Astrocyte of the cerebellum (primary cell): Measurements from ENCODE around the gene FAM78B.

Experiments
- DNase-seq: peaks from one replicate; pipeline ENCODE4 v3.0.0-alpha.2; 2011; ENCODE audit warnings: low read depth
- H3K4me3 ChIP-seq: 2 replicates; pipeline ENCODE4 v1.5.1; 2011; ENCODE audit warnings: mild to moderate bottlenecking, low read depth, low read length, moderate library complexity
- in situ Hi-C: cut with HindIII; loops from 2 replicates; pipeline ENCODE4 v1.10.0; 2017; ENCODE audit warnings: low sequenced_read_pairs
- TF ChIP-seq, protein P1 (sequence below): IDR thresholded peaks from 2 replicates; pipeline ENCODE4 v1.5.1; 2012; ENCODE audit warnings: low read length, low read depth, moderate library complexity, mild to moderate bottlenecking; ENCODE audit errors: missing control alignments

The FAM78B gene

DNA sequence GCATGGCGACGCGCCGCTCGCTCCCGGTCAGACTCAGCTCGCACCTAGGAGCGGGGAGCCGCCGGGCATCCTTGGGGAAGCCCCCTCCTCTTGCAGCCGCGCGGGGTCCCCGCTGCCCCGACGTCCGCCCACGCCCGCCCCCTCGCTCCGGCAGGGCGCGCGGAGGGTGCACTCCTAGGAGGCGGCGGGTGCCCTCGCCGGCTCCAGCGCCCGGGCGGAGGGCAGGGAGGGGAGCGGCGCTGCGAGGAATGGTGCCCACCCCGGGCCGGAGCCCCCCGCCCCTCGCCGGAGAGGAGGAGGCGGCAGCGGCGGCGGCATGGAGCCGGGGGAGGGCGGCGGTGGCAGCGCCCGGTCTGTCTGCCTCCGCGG lies 488 bp downstream of the FAM78B start:
- DNase-seq: no peak
- H3K4me3 ChIP-seq: peak overlapping the region; percentile 43
- TF ChIP-seq, protein P1, sequence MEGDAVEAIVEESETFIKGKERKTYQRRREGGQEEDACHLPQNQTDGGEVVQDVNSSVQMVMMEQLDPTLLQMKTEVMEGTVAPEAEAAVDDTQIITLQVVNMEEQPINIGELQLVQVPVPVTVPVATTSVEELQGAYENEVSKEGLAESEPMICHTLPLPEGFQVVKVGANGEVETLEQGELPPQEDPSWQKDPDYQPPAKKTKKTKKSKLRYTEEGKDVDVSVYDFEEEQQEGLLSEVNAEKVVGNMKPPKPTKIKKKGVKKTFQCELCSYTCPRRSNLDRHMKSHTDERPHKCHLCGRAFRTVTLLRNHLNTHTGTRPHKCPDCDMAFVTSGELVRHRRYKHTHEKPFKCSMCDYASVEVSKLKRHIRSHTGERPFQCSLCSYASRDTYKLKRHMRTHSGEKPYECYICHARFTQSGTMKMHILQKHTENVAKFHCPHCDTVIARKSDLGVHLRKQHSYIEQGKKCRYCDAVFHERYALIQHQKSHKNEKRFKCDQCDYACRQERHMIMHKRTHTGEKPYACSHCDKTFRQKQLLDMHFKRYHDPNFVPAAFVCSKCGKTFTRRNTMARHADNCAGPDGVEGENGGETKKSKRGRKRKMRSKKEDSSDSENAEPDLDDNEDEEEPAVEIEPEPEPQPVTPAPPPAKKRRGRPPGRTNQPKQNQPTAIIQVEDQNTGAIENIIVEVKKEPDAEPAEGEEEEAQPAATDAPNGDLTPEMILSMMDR: no peak
- in situ Hi-C loops: no loop called here

DNA sequence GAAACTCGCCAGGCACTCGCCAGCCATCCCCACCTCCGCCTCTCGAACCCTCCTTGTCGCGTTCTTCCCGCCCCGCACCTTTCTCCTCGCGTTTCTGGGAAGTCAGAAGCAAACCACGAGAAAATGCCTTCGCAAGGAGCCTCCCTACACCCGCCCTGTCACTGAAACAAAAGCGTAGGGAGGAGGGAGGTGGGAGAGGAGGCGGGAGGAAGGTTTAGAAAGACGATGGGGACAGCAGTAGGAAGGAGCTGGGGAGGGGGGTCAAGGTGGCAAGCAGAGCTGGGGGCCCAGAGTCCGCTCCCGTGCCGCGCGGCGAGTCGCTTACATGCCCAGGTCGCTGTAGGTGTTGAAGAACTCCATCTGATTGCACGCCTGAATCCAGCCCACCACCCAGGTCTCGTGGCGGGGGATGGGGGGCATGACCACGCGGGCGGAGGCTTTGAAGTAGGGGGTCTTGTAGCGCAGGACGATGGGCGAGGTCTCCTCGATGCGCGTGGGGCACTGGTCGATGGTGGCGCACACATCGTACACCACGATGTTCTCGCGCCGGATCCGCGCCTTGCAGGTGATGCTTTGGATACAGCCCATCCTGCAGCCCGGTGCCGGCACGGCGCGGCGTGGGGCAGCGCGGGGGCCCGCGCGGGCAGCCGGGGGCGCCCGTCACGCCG lies 1.0 kb downstream of the FAM78B start:
- peak overlapping the region; percentile 43 for H3K4me3 ChIP-seq
- in situ Hi-C loops: no loop called here
- TF ChIP-seq, protein P1: no peak
- DNase-seq: no peak

DNA sequence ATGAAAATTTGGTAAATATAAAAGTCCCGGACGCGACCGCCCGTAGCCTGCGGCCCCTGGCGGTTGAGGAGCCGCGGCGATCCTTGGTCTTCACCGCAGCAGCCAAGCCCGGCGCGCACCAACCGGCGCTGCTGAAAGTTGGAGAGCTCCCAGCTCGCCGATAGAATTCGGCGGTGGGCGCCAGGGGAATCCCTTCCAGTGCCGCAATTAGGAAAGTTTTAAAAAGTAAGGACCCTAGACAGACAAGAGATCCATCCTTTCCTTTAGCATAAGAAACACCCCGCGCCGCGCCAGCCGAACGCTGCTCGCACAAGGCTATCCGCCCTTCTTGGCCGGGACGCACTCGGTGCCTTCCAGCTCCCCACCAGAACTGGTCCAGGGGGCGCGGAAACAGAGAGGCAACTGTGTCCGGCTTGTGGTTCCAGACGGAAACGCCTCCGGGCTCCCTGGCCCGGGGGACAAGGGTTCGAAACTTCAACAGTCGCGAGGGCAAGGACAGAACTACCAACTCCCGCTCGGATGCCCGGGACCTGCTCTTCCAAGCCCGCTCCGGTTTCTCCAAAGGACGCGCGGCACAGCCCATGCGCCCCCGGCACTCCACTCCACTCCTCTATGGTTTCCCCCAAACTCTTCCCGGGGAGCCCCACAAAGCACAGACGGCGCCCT lies 1.7 kb downstream of the FAM78B start:
- no peak for DNase-seq
- in situ Hi-C loops: no loop called here
- TF ChIP-seq, protein P1: peak; percentile 64
- H3K4me3 ChIP-seq: peak overlapping the region; percentile 43

DNA sequence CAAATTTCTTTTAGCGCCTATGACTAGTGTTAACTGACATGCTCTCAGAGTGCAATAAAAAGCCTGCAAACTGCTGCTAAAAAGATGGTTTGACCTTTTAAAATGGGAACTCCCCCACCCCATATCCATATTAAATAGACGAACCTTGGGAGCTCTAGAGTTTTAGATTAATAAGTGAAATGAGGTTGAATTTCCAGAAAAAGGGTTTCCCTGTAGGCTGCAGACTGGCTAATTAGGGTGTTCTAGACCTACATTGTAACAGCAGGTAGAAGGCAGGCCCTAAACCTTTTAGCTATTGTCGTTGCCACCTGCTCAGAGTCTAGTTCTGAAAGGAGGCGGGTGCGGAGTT lies 2.2 kb downstream of the FAM78B start:
- H3K4me3 ChIP-seq: peak overlapping the region; percentile 43
- TF ChIP-seq, protein P1: no peak
- no peak for DNase-seq
- in situ Hi-C loops: no loop called here

DNA sequence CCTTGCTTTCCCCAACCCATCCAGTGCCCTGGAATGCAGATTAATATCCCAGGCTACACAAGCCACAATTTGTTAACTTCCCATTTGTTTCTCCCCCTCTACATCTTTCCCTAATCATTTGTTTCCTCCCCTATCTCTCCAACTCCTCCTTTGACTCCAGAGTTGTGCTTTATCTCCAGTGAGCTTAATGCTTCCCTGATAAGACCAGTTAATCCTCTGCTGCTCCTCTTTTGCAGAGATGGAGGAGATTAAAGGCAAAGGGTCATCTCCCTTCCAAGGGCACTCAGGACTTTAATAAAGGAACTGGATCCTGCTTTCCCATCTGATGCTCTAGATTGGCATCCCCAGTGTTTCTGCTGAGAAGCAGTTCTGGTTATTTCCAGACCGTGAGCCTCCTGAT lies 7.1 kb downstream of the FAM78B start:
- in situ Hi-C loops: no loop called here

DNA sequence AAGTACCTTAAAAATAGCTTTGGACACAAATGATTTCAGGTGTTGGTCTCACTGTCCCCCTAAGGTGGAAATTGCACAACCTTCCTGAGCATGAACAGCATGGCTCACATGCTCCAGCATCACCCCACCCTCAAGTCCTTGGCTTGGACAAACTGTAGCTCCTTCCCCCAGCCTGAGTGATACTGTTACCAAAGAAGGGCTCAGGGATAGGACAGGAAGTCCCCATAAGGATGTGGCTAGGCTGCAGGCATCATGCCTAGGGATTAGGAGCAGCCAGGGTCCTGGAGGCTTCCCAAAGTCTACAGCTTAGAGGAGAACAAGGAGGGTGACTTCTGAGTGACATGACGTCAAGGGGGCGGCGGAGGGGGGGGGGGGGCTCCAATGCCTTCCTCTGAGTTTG lies 10.1 kb downstream of the FAM78B start:
- no peak for DNase-seq
- in situ Hi-C loops: no loop called here
- H3K4me3 ChIP-seq: no peak overlapping the region
- TF ChIP-seq, protein P1: no peak

More for the DNA sequence above, 7.1 kb downstream of the FAM78B start:
- DNase-seq: no peak
- TF ChIP-seq, protein P1: no peak
- no peak overlapping the region for H3K4me3 ChIP-seq
